ENCODE measurements around the gene CAPZA2. TPM values are rescaled to one million over a fixed set of nuclear protein-coding genes. Genes with fewer than 3 reads are reported as not detected.
"Not testable (repeated sequence)": the region's sequence is repeated elsewhere in the genome, so short reads cannot be mapped to it uniquely, and the experiment has no call there.

The CAPZA2 gene
- total and polyA plus RNA-seq, 2 donors from 2014 or later: 130 to 295 TPM

DNA sequence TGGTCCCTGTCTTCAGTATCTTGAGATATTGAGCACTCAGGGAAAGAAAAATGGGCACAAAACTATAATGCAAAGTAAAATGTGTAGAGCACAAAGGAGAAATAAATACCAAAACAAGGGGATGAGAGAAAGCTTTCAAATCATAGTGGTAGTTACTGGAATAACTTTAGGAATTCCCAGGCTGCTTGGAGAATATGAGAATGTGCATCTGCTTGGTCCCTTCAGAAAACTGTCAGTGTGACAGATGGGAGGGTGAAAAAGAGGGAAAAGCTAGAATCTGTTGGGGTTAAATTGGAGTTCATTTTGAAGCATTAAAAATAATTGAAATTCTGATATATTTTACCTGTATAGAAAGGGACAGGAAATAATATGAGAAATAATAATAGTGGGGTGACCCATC lies 106.2 kb downstream of the CAPZA2 start:
- no peak for FAIRE-seq
- no peaks in the 10 kb centered on the region for H3K36me3 ChIP-seq (ENCODE audit: control insufficient read depth in 2 of 3, insufficient read depth in 3 of 3, low read length in 3 of 3)
- DNase-seq: no peak
- H3K27me3 ChIP-seq (ENCODE audit: control insufficient read depth, insufficient read depth, low read length): no peaks in the 10 kb centered on the region
- H3K4me3 ChIP-seq (ENCODE audit: low read length in 3 of 3): no peak overlapping the region
- TF ChIP-seq, protein P1, sequence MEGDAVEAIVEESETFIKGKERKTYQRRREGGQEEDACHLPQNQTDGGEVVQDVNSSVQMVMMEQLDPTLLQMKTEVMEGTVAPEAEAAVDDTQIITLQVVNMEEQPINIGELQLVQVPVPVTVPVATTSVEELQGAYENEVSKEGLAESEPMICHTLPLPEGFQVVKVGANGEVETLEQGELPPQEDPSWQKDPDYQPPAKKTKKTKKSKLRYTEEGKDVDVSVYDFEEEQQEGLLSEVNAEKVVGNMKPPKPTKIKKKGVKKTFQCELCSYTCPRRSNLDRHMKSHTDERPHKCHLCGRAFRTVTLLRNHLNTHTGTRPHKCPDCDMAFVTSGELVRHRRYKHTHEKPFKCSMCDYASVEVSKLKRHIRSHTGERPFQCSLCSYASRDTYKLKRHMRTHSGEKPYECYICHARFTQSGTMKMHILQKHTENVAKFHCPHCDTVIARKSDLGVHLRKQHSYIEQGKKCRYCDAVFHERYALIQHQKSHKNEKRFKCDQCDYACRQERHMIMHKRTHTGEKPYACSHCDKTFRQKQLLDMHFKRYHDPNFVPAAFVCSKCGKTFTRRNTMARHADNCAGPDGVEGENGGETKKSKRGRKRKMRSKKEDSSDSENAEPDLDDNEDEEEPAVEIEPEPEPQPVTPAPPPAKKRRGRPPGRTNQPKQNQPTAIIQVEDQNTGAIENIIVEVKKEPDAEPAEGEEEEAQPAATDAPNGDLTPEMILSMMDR (IDR thresholded peaks at IDR 0.05; ENCODE audit: borderline replicate concordance, extremely low read depth, insufficient read depth): no peak
- H3K27ac ChIP-seq (ENCODE audit: low read depth in 2 of 2, low read length in 2 of 2): no peak overlapping the region
- no peaks in the 10 kb centered on the region for H3K4me1 ChIP-seq (ENCODE audit: control insufficient read depth in 2 of 3, insufficient read depth in 2 of 3, low read depth in 1 of 3, low read length in 3 of 3)
- no peak overlapping the region for H3K9ac ChIP-seq (ENCODE audit: low read length in 3 of 3)
- intact Hi-C loops (cut with DNase I): no loop called here
- no peaks in the 10 kb centered on the region for H3K9me3 ChIP-seq (ENCODE audit: control insufficient read depth in 2 of 3, insufficient read depth in 1 of 3, low read length in 3 of 3)

GRCh38 chr7:116969371-116969902 lies 107.0 kb downstream of the CAPZA2 start:
- no peak for FAIRE-seq
- TF ChIP-seq, protein P1 (IDR thresholded peaks at IDR 0.05; ENCODE audit: borderline replicate concordance, extremely low read depth, insufficient read depth): no peak
- H3K27ac ChIP-seq (ENCODE audit: low read depth in 2 of 2, low read length in 2 of 2): no peak overlapping the region

DNA sequence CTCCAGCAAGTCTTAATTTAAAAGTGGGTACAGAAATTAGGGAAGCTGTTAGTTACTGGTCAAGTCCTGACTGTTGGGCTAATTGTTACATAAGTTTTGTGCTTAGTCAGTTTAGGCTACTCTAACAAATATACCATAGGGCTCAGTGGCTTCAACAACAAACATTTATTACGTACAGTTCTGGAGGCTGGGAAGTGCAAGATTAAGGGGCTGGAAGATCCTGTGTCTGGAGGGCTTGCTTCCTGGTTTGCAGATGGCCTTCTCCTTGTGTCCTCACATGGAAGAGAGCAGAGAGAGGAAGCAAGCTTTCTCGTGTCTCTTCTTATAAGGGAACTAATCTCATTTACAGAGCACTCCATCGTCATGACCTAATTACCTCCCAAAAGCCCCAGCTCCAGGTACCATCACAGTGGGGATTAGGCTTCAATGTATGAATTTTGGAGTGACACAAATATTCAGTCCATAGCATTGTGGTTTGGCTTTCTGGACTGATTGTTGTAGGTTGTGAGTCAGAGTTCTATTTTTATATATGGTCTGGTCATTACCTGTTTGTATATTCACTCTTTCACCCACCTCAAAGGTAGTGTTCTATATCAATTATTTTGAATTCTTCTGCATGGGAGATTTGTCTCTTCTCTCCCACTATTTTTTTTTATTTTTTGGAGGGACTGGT lies 108.0 kb downstream of the CAPZA2 start:
- FAIRE-seq: no peak
- intact Hi-C loops (cut with DNase I): no loop called here
- no peaks in the 10 kb centered on the region for H3K9me3 ChIP-seq (ENCODE audit: control insufficient read depth in 2 of 3, insufficient read depth in 1 of 3, low read length in 3 of 3)
- no peak overlapping the region for H3K4me3 ChIP-seq (ENCODE audit: low read length in 3 of 3)
- TF ChIP-seq, protein P1 (IDR thresholded peaks at IDR 0.05; ENCODE audit: borderline replicate concordance, extremely low read depth, insufficient read depth): no peak
- H3K9ac ChIP-seq (ENCODE audit: low read length in 3 of 3): no peak overlapping the region
- no peaks in the 10 kb centered on the region for H3K36me3 ChIP-seq (ENCODE audit: control insufficient read depth in 2 of 3, insufficient read depth in 3 of 3, low read length in 3 of 3)
- H3K27ac ChIP-seq (ENCODE audit: low read depth in 2 of 2, low read length in 2 of 2): no peak overlapping the region
- H3K27me3 ChIP-seq (ENCODE audit: control insufficient read depth, insufficient read depth, low read length): no peaks in the 10 kb centered on the region
- DNase-seq: no peak
- H3K4me1 ChIP-seq (ENCODE audit: control insufficient read depth in 2 of 3, insufficient read depth in 2 of 3, low read depth in 1 of 3, low read length in 3 of 3): no peaks in the 10 kb centered on the region

More at GRCh38 chr7:116969371-116969902, 107.0 kb downstream of the CAPZA2 start:
- H3K27me3 ChIP-seq (ENCODE audit: control insufficient read depth, insufficient read depth, low read length): no peaks in the 10 kb centered on the region
- H3K4me1 ChIP-seq (ENCODE audit: control insufficient read depth in 2 of 3, insufficient read depth in 2 of 3, low read depth in 1 of 3, low read length in 3 of 3): no peaks in the 10 kb centered on the region
- DNase-seq: no peak
- intact Hi-C loops (cut with DNase I): no loop called here
- H3K9ac ChIP-seq (ENCODE audit: low read length in 3 of 3): no peak overlapping the region
- H3K9me3 ChIP-seq (ENCODE audit: control insufficient read depth in 2 of 3, insufficient read depth in 1 of 3, low read length in 3 of 3): no peaks in the 10 kb centered on the region
- no peak overlapping the region for H3K4me3 ChIP-seq (ENCODE audit: low read length in 3 of 3)
- no peaks in the 10 kb centered on the region for H3K36me3 ChIP-seq (ENCODE audit: control insufficient read depth in 2 of 3, insufficient read depth in 3 of 3, low read length in 3 of 3)

GRCh38 chr7:116971153-116971552 lies 108.8 kb downstream of the CAPZA2 start:
- DNase-seq: not testable (repeated sequence)

More at GRCh38 chr7:116971153-116971552, 108.8 kb downstream of the CAPZA2 start:
- H3K4me1 ChIP-seq (ENCODE audit: control insufficient read depth in 2 of 3, insufficient read depth in 2 of 3, low read depth in 1 of 3, low read length in 3 of 3); FAIRE-seq; H3K36me3 ChIP-seq (ENCODE audit: control insufficient read depth in 2 of 3, insufficient read depth in 3 of 3, low read length in 3 of 3); H3K4me3 ChIP-seq (ENCODE audit: low read length in 3 of 3); H3K27me3 ChIP-seq (ENCODE audit: control insufficient read depth, insufficient read depth, low read length); H3K27ac ChIP-seq (ENCODE audit: low read depth in 2 of 2, low read length in 2 of 2); intact Hi-C loops (cut with DNase I); H3K9ac ChIP-seq (ENCODE audit: low read length in 3 of 3); H3K9me3 ChIP-seq (ENCODE audit: control insufficient read depth in 2 of 3, insufficient read depth in 1 of 3, low read length in 3 of 3): not testable (repeated sequence)

Other genes starting within 250 kb of the CAPZA2 start
- 225 TPM for gene MET, start 190.4 kb upstream of the CAPZA2 start, total RNA-seq
- gene MET, start 190.4 kb upstream of the CAPZA2 start, polyA plus RNA-seq (ENCODE audit: insufficient read depth, low read depth, low replicate concordance): 13.4 TPM
- 21.5 TPM for gene ST7, start 90.9 kb downstream of the CAPZA2 start, total RNA-seq
- 29.8 TPM for gene ST7, start 90.9 kb downstream of the CAPZA2 start, polyA plus RNA-seq (ENCODE audit: insufficient read depth, low read depth, low replicate concordance)

All from kidney (tissue), 14 donors.